WTC11 (cell line): ENCODE data around the gene TIGAR.

ENCODE experiments used
- E2F5 ChIP-seq: sonication (generic); formaldehyde crosslinking; IDR thresholded peaks from 2 replicates; pipeline ENCODE4 v1.8.1; 2022; ENCODE audit warnings: mild to moderate bottlenecking, moderate library complexity, missing genetic modification reagents
- IRF2 ChIP-seq: sonication (generic); formaldehyde crosslinking; IDR thresholded peaks from 2 replicates; pipeline ENCODE4 v1.8.0; 2022; ENCODE audit warnings: low read depth, missing genetic modification reagents, borderline replicate concordance
- JUN ChIP-seq: sonication (generic); formaldehyde crosslinking; IDR thresholded peaks from 2 replicates; pipeline ENCODE4 v1.8.0; 2023; ENCODE audit warnings: mild to moderate bottlenecking, missing genetic modification reagents
- MLX ChIP-seq: sonication (generic); formaldehyde crosslinking; IDR thresholded peaks from 2 replicates; pipeline ENCODE4 v1.8.1; 2023; ENCODE audit warnings: mild to moderate bottlenecking, missing genetic modification reagents, moderate library complexity
- NR3C1 ChIP-seq: sonication (generic); formaldehyde crosslinking; conservative IDR thresholded peaks from 2 replicates; pipeline ENCODE4 v1.8.1; 2023; ENCODE audit warnings: low read depth, mild to moderate bottlenecking, missing genetic modification reagents
- RELA ChIP-seq: sonication (generic); formaldehyde crosslinking; IDR thresholded peaks from 2 replicates; pipeline ENCODE4 v1.8.1; 2022; ENCODE audit warnings: missing genetic modification reagents, mild to moderate bottlenecking, borderline replicate concordance
- SP1 ChIP-seq: sonication (generic); formaldehyde crosslinking; conservative IDR thresholded peaks from 2 replicates; pipeline ENCODE4 v1.8.1; 2022; ENCODE audit warnings: missing genetic modification reagents
- TCF7 ChIP-seq: sonication (generic); formaldehyde crosslinking; IDR thresholded peaks from 2 replicates; pipeline ENCODE4 v1.8.0; 2022; ENCODE audit warnings: mild to moderate bottlenecking, low read depth, missing genetic modification reagents, moderate library complexity
- ZBTB21 ChIP-seq: sonication (generic); formaldehyde crosslinking; IDR thresholded peaks from 2 replicates; pipeline ENCODE4 v1.8.1; 2023; ENCODE audit warnings: mild to moderate bottlenecking, missing genetic modification reagents, borderline replicate concordance
- ZNF232 ChIP-seq: sonication (generic); formaldehyde crosslinking; IDR thresholded peaks from 2 replicates; pipeline ENCODE4 v1.8.0; 2022; ENCODE audit warnings: mild to moderate bottlenecking, missing genetic modification reagents
- ZNF512 ChIP-seq: sonication (generic); formaldehyde crosslinking; IDR thresholded peaks from 2 replicates; pipeline ENCODE4 v1.8.1; 2022; ENCODE audit warnings: missing genetic modification reagents, borderline replicate concordance
- TF ChIP-seq, protein P1 (sequence below): sonication (generic); formaldehyde crosslinking; conservative IDR thresholded peaks from 2 replicates; pipeline ENCODE4 v1.8.1; 2022; ENCODE audit warnings: mild to moderate bottlenecking, missing genetic modification reagents
- TF ChIP-seq, protein P2 (sequence below): fragments of 200-600 bp; IDR thresholded peaks from 2 replicates; pipeline ENCODE4 v1.8.0; 2022; ENCODE audit warnings: antibody characterized with exemption
- TF ChIP-seq, protein P3 (sequence below): sonication (generic); formaldehyde crosslinking; IDR thresholded peaks from 2 replicates; pipeline ENCODE4 v1.8.1; 2023; ENCODE audit warnings: mild to moderate bottlenecking, missing genetic modification reagents, moderate library complexity

GRCh38 chr12:4303750-4304149, 17.3 kb upstream of the TIGAR start:
- no peak for TF ChIP-seq JUN (CRISPR knock-in tag)
- no peak for TF ChIP-seq MLX (CRISPR knock-in tag)
- no peak for TF ChIP-seq NR3C1 (CRISPR knock-in tag)
- TF ChIP-seq IRF2 (CRISPR knock-in tag): no peak
- TF ChIP-seq, protein P1, sequence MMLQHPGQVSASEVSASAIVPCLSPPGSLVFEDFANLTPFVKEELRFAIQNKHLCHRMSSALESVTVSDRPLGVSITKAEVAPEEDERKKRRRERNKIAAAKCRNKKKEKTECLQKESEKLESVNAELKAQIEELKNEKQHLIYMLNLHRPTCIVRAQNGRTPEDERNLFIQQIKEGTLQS (CRISPR knock-in tag): no peak
- TF ChIP-seq TCF7: no peak
- TF ChIP-seq ZNF232: no peak
- TF ChIP-seq, protein P2, sequence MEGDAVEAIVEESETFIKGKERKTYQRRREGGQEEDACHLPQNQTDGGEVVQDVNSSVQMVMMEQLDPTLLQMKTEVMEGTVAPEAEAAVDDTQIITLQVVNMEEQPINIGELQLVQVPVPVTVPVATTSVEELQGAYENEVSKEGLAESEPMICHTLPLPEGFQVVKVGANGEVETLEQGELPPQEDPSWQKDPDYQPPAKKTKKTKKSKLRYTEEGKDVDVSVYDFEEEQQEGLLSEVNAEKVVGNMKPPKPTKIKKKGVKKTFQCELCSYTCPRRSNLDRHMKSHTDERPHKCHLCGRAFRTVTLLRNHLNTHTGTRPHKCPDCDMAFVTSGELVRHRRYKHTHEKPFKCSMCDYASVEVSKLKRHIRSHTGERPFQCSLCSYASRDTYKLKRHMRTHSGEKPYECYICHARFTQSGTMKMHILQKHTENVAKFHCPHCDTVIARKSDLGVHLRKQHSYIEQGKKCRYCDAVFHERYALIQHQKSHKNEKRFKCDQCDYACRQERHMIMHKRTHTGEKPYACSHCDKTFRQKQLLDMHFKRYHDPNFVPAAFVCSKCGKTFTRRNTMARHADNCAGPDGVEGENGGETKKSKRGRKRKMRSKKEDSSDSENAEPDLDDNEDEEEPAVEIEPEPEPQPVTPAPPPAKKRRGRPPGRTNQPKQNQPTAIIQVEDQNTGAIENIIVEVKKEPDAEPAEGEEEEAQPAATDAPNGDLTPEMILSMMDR: no peak
- TF ChIP-seq SP1 (CRISPR knock-in tag): no peak
- TF ChIP-seq, protein P3, sequence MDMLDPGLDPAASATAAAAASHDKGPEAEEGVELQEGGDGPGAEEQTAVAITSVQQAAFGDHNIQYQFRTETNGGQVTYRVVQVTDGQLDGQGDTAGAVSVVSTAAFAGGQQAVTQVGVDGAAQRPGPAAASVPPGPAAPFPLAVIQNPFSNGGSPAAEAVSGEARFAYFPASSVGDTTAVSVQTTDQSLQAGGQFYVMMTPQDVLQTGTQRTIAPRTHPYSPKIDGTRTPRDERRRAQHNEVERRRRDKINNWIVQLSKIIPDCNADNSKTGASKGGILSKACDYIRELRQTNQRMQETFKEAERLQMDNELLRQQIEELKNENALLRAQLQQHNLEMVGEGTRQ (CRISPR knock-in tag): no peak
- TF ChIP-seq RELA: no peak
- no peak for TF ChIP-seq E2F5 (CRISPR knock-in tag)
- TF ChIP-seq ZNF512 (CRISPR knock-in tag): no peak
- no peak for TF ChIP-seq ZBTB21
